ENCODE data around the gene PPP6R3. TPM values are rescaled to one million over a fixed set of nuclear protein-coding genes. Genes with fewer than 3 reads are reported as not detected.

PPP6R3 gene
- polyA plus RNA-seq, 1 donor (not counting 4 experiments of a cell fraction or from before 2014, with no cell fraction given), result 50.2 TPM

DNA sequence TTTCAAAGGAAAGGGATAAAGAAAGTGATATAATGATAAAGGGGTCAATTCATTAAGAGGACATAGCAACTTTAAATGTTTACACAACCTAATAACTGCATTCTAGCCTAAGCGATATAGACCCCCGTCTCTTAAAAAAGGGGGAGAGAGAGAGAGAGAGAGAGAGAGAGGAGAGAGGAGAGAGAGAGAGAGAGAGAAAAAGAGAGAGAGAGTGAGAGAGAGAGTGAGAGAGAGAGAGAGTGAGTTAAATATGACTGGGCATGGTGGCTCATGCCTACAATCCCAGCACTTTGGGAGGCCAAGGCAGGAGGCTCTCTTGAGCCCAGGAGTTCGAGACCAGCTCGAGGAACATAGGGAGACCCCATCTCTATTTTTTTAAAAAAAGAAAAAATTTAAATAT, 133.6 kb downstream of the PPP6R3 start:
- no peak for FAIRE-seq
- Histone ChIP-seq H3K9ac (ENCODE audit: control insufficient read depth, extremely low read depth, insufficient read depth, low read length) (no peak overlapping the region), H3K79me2 (ENCODE audit: control insufficient read depth, insufficient read depth, low read length) (no peaks in the 10 kb centered on the region), H4K20me1 (ENCODE audit: control insufficient read depth, extremely low read depth, insufficient read depth, low read length) (peaks cover 5% of the 10 kb centered on the region), H3K4me2 (ENCODE audit: control insufficient read depth, extremely low read depth, insufficient read depth, low read depth, low read length) (no peak overlapping the region), H3K4me3 (ENCODE audit: control insufficient read depth in 2 of 3, extremely low read depth in 1 of 3, insufficient read depth in 2 of 3, low read depth in 1 of 3, low read length in 3 of 3) (no peak overlapping the region), H3K4me1 (ENCODE audit: control insufficient read depth, extremely low read depth, insufficient read depth, low read length) (no peaks in the 10 kb centered on the region), H3K36me3 (ENCODE audit: control insufficient read depth in 2 of 2, extremely low read depth in 1 of 2, insufficient read depth in 2 of 2, low read length in 2 of 2) (peaks cover 24 to 47% of the 10 kb centered on the region in 2 experiments), H2AFZ (ENCODE audit: control insufficient read depth, low read length) (no peak overlapping the region), H3K9me1 (ENCODE audit: control insufficient read depth, extremely low read depth, insufficient read depth, low read length) (no peaks in the 10 kb centered on the region), H3K9me3 (ENCODE audit: control insufficient read depth, low read depth, low read length) (no peaks in the 10 kb centered on the region), H3K27ac (ENCODE audit: control insufficient read depth, insufficient read depth, low read length) (no peak overlapping the region), H3K27me3 (ENCODE audit: control insufficient read depth, extremely low read depth, insufficient read depth, low read length) (no peaks in the 10 kb centered on the region)
- DNase-seq (ENCODE audit: low read depth, low spot score), result no peak
- TF ChIP-seq CTCF (optimal IDR thresholded peaks at IDR 0.05 in 1 of 3, IDR thresholded peaks at IDR 0.05 in 1 of 3, conservative IDR thresholded peaks at IDR 0.05 in 1 of 3; ENCODE audit: extremely low read depth in 1 of 3, insufficient read depth in 2 of 3, low read length in 3 of 3) (no peak), EZH2 (IDR thresholded peaks at IDR 0.05; ENCODE audit: low read length) (no peak)
- dilution Hi-C loops (cut with MboI; ENCODE audit: extremely low pct_ligation_motif_present, low sequenced_read_pairs), result no loop called here

GRCh38 chr11:68596231-68596630, 135.7 kb downstream of the PPP6R3 start:
- Histone ChIP-seq H3K4me3 (ENCODE audit: control insufficient read depth in 2 of 3, extremely low read depth in 1 of 3, insufficient read depth in 2 of 3, low read depth in 1 of 3, low read length in 3 of 3) (no peak overlapping the region), H3K79me2 (ENCODE audit: control insufficient read depth, insufficient read depth, low read length) (no peaks in the 10 kb centered on the region), H3K9me1 (ENCODE audit: control insufficient read depth, extremely low read depth, insufficient read depth, low read length) (no peaks in the 10 kb centered on the region), H3K4me1 (ENCODE audit: control insufficient read depth, extremely low read depth, insufficient read depth, low read length) (no peaks in the 10 kb centered on the region), H4K20me1 (ENCODE audit: control insufficient read depth, extremely low read depth, insufficient read depth, low read length) (peaks cover 10% of the 10 kb centered on the region), H3K4me2 (ENCODE audit: control insufficient read depth, extremely low read depth, insufficient read depth, low read depth, low read length) (no peak overlapping the region), H3K9me3 (ENCODE audit: control insufficient read depth, low read depth, low read length) (no peaks in the 10 kb centered on the region), H3K36me3 (ENCODE audit: control insufficient read depth in 2 of 2, extremely low read depth in 1 of 2, insufficient read depth in 2 of 2, low read length in 2 of 2) (peaks cover 30 to 49% of the 10 kb centered on the region in 2 experiments), H3K27me3 (ENCODE audit: control insufficient read depth, extremely low read depth, insufficient read depth, low read length) (no peaks in the 10 kb centered on the region), H2AFZ (ENCODE audit: control insufficient read depth, low read length) (no peak overlapping the region), H3K9ac (ENCODE audit: control insufficient read depth, extremely low read depth, insufficient read depth, low read length) (no peak overlapping the region), H3K27ac (ENCODE audit: control insufficient read depth, insufficient read depth, low read length) (no peak overlapping the region)
- FAIRE-seq (no peak), DNase-seq (ENCODE audit: low read depth, low spot score) (no peak)
- no peak for TF ChIP-seq CTCF (optimal IDR thresholded peaks at IDR 0.05 in 1 of 3, IDR thresholded peaks at IDR 0.05 in 1 of 3, conservative IDR thresholded peaks at IDR 0.05 in 1 of 3; ENCODE audit: extremely low read depth in 1 of 3, insufficient read depth in 2 of 3, low read length in 3 of 3)
- dilution Hi-C loops (cut with MboI; ENCODE audit: extremely low pct_ligation_motif_present, low sequenced_read_pairs), result no loop called here
